ENCODE measurements around the gene SLC36A3.

DNA sequence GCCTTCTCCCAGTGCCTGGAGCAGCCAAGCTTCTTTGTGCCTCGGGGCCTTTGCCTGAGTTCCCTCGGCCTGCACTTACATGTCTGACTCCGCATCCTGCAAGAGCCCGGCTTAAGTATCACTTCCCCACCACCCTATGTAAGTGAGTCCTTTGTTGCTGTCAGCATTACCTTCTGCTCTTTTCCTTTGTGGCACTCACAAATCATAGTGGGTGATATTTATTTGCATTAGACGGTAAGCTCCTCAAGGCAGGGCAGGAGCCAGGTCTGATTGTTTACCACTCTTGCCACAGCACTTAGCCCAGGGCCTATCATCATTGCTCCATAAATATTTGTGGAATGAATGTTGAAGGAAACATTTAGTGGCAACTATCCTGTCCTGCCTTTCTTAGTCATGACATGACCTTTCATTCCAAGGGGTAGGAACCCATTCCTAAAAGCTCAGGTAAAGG lies 45.8 kb downstream of the SLC36A3 start:
- TF ChIP-seq EZH2 (IDR thresholded peaks at IDR 0.05; ENCODE audit: borderline replicate concordance, insufficient read depth, low read depth, low read length, poor library complexity, severe bottlenecking): no peak
- TF ChIP-seq, protein P1, sequence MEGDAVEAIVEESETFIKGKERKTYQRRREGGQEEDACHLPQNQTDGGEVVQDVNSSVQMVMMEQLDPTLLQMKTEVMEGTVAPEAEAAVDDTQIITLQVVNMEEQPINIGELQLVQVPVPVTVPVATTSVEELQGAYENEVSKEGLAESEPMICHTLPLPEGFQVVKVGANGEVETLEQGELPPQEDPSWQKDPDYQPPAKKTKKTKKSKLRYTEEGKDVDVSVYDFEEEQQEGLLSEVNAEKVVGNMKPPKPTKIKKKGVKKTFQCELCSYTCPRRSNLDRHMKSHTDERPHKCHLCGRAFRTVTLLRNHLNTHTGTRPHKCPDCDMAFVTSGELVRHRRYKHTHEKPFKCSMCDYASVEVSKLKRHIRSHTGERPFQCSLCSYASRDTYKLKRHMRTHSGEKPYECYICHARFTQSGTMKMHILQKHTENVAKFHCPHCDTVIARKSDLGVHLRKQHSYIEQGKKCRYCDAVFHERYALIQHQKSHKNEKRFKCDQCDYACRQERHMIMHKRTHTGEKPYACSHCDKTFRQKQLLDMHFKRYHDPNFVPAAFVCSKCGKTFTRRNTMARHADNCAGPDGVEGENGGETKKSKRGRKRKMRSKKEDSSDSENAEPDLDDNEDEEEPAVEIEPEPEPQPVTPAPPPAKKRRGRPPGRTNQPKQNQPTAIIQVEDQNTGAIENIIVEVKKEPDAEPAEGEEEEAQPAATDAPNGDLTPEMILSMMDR (IDR thresholded peaks at IDR 0.05): no peak
